OCI-LY3 (cell line): ENCODE results near the gene SF3A2.
A peak's percentile ranks its signal among the peaks of the same experiment; 100 is the strongest.

ENCODE experiments used
- H2AFZ ChIP-seq: fragments of 200-600, 300-600 bp; shearing (Covaris generic); 2 replicates; pipeline ENCODE4 v1.6.0; 2014; ENCODE audit warnings: antibody characterized with exemption, low read depth, low read length
- H3K27ac ChIP-seq: fragments of 200-600, 300-600 bp; sonication (generic); 2 replicates; pipeline ENCODE4 v1.5.1; 2014; ENCODE audit warnings: mild to moderate bottlenecking, low read length, moderate library complexity, mixed read lengths
- H3K27me3 ChIP-seq: fragments of 200-600, 300-600 bp; sonication (generic); 2 replicates; pipeline ENCODE4 v1.6.1; 2014; ENCODE audit warnings: low read depth, low read length, mixed read lengths
- H3K36me3 ChIP-seq: fragments of 200-600, 300-600 bp; sonication (generic); replicated peaks from 2 replicates; pipeline ENCODE3; 2014; ENCODE audit warnings: low read depth, low read length, mixed read lengths
- H3K4me1 ChIP-seq: fragments of 300-600, 200-600 bp; sonication (generic); 2 replicates; pipeline ENCODE4 v1.6.1; 2014; ENCODE audit warnings: low read length, mixed read lengths
- H3K4me2 ChIP-seq: fragments of 200-600, 300-600 bp; sonication (generic); 2 replicates; pipeline ENCODE4 v1.6.1; 2014; ENCODE audit warnings: low read length, mixed read lengths
- H3K4me3 ChIP-seq: fragments of 300-600, 200-600 bp; sonication (generic); 2 replicates; pipeline ENCODE4 v1.5.1; 2014; ENCODE audit warnings: antibody characterized with exemption, mild to moderate bottlenecking, low read length, moderate library complexity
- H3K79me2 ChIP-seq: fragments of 300-600, 200-600 bp; shearing (Covaris generic); 2 replicates; pipeline ENCODE4 v1.6.1; 2014; ENCODE audit warnings: mild to moderate bottlenecking, low read length, mixed read lengths
- H3K9ac ChIP-seq: fragments of 300-600, 200-600 bp; shearing (Covaris generic); 2 replicates; pipeline ENCODE4 v1.6.0; 2014; ENCODE audit warnings: mild to moderate bottlenecking, low read length, moderate library complexity
- H3K9me3 ChIP-seq: fragments of 200-600, 300-600 bp; shearing (Covaris generic); 2 replicates; pipeline ENCODE4 v1.6.1; 2014; ENCODE audit warnings: low read length, mixed read lengths; ENCODE audit not compliant: insufficient read depth
- H4K20me1 ChIP-seq: fragments of 200-600, 300-600 bp; sonication (generic); 2 replicates; pipeline ENCODE4 v1.6.1; 2016; ENCODE audit warnings: low read length, mixed read lengths; ENCODE audit not compliant: insufficient read depth
- EZH2phosphoT487 ChIP-seq: fragments of 200-600 bp; shearing (Covaris generic); IDR thresholded peaks from 2 replicates; pipeline ENCODE4 v1.6.1; 2018; ENCODE audit warnings: antibody characterized with exemption, mixed run types, low read depth
- TF ChIP-seq, protein P1 (sequence below): fragments of 200-600, 300-600 bp; sonication (generic); IDR thresholded peaks from 2 replicates; pipeline ENCODE4 v1.5.1; 2014; ENCODE audit warnings: antibody characterized with exemption, low read length, low read depth

SF3A2 gene

DNA sequence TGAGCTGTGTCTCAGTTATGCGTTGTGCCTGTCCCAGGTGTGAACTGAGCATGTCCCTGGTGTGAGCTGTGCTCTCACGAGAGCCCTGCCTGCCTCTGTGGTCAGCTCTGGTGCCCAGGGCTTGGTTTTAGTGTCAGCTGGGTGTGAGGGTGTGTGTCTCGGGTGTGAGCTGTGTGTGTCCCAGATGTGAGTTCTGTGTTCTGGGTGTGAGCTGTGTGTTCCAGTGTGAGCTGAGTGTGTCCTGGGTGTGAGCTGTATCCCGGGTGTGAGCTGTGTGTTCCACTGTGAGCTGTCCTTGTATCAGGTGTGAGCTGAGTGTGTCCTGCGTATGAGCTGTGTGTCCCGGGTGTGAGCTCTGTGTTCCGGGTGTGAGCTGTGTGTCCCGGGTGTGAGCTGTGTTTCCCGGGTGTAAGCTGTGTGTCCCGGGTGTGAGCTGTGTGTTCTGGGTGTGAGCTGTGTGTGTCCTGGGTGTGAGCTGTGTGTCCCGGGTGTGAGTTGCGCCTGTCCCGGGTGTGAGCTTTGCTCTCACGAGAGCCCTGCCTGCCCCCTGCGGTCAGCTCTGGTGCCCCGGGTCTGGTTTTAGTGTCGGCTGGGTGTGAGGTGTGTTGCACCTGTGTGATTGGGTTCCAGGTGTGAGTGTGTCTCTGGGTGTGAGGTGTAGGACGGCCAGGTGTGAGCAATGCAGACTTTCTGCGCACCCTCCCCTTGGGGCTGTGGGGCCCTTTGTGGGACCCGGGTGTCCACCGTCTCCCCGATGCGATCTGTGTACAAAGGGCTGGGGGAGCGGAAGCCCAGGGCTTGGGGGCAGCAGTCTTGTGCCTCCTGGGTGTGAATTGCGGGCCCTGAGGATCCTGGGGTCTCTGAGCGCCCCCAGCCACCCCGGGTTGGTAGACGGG is 52.4 kb downstream of the SF3A2 start:
- Histone ChIP-seq H3K27ac (peak overlapping the region; percentile 50), H2AFZ (peak overlapping the region; percentile 31), H3K79me2 (no peaks in the 10 kb centered on the region), H3K4me1 (peaks cover 22% of the 10 kb centered on the region), H3K27me3 (peaks cover 26% of the 10 kb centered on the region), H3K36me3 (no peaks in the 10 kb centered on the region), H3K9ac (peak overlapping the region; percentile 68), H4K20me1 (no peaks in the 10 kb centered on the region), H3K4me3 (peak overlapping the region; percentile 77), H3K9me3 (no peaks in the 10 kb centered on the region), H3K4me2 (peak overlapping the region; percentile 97)
- TF ChIP-seq, protein P1, sequence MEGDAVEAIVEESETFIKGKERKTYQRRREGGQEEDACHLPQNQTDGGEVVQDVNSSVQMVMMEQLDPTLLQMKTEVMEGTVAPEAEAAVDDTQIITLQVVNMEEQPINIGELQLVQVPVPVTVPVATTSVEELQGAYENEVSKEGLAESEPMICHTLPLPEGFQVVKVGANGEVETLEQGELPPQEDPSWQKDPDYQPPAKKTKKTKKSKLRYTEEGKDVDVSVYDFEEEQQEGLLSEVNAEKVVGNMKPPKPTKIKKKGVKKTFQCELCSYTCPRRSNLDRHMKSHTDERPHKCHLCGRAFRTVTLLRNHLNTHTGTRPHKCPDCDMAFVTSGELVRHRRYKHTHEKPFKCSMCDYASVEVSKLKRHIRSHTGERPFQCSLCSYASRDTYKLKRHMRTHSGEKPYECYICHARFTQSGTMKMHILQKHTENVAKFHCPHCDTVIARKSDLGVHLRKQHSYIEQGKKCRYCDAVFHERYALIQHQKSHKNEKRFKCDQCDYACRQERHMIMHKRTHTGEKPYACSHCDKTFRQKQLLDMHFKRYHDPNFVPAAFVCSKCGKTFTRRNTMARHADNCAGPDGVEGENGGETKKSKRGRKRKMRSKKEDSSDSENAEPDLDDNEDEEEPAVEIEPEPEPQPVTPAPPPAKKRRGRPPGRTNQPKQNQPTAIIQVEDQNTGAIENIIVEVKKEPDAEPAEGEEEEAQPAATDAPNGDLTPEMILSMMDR = no peak
- TF ChIP-seq EZH2phosphoT487 = no peak

DNA sequence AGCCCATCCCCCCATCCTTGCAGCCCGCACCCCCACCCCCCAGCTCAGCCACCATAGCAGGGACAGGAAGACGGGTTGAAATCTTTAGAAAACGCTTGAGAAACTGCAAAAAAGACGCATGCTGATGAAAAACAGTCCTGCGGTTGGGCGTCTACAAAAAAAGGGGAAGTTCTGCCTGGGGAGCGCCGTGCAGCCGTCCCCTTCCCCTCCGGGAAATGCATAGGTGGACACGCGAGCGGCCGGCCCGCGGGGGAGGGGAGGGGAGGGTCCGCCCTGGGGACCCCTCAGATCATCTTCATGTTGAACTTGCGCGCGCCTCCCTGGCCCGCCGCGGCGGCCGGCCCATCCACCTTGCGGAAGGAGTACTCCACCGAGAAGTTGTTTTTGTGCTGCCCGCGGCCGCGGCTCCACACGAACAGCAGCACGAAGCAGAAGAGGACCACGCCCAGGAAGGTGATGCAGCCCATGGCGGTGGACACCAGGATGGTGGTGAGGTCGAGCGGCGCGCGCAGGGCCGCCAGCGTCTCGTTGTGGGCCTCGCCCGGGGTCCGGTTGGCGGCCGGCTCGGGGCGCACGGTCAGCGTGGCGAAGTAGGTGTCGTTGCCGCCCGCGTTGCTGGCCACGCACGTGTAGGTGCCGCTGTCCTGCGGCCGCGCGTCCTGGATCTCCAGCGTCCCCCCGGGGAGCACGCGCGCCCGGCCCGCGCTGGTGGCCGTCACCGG is 53.3 kb downstream of the SF3A2 start:
- H3K79me2 ChIP-seq = no peaks in the 10 kb centered on the region
- H3K4me2 ChIP-seq = peak overlapping the region; percentile 97
- peak overlapping the region; percentile 68 for H2AFZ ChIP-seq
- peaks cover 22% of the 10 kb centered on the region for H3K4me1 ChIP-seq
- peak overlapping the region; percentile 68 for H3K9ac ChIP-seq
- H3K9me3 ChIP-seq = no peaks in the 10 kb centered on the region
- no peaks in the 10 kb centered on the region for H4K20me1 ChIP-seq
- peaks cover 26% of the 10 kb centered on the region for H3K27me3 ChIP-seq
- peak overlapping the region; percentile 77 for H3K4me3 ChIP-seq
- no peaks in the 10 kb centered on the region for H3K36me3 ChIP-seq
- TF ChIP-seq EZH2phosphoT487 = no peak
- TF ChIP-seq, protein P1 = no peak
- H3K27ac ChIP-seq = peak overlapping the region; percentile 50

DNA sequence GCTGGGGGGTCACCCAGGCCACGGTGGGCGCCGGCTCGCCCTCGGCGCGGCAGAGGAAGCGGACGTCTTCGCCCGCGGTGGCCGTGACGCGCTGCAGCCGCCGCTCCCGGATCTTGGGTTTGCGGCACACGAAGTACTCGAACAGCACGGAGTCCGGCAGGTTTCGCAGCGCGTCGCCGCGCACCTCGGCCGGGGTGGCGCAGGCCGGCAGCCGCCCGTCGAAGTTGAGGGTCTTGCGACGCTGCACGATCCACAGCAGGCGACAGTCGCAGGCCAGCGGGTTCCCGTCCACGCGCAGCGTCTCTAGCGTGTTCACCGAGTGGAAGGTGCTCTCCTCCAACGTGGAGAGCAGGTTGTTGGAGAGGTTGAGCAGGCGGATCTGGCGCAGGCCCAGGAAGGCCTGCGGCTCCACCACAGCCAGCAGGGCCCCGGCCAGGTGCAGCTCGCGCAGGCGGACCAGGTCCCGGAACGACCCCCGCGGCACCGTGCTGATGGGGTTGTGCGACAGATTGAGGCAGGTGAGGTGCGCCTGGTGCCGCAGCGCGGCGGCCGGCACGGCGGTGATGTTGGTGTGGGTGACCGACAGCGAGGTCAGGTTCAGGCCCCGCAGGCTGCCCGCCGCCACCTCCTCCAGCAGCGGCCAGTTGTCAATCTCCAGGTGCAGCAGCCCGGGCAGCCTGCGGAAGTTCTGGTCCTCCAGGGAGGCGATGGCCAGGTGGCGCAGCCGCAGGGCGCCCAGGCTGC is 54.0 kb downstream of the SF3A2 start:
- no peak overlapping the region for H2AFZ ChIP-seq
- no peaks in the 10 kb centered on the region for H3K36me3 ChIP-seq
- TF ChIP-seq, protein P1 = no peak
- TF ChIP-seq EZH2phosphoT487 = no peak
- peaks cover 26% of the 10 kb centered on the region for H3K27me3 ChIP-seq
- no peaks in the 10 kb centered on the region for H3K9me3 ChIP-seq
- no peaks in the 10 kb centered on the region for H3K79me2 ChIP-seq
- 0 out of 2 replicates have a peak overlapping the region, but pooled peaks have one; percentile 77 for H3K4me3 ChIP-seq
- H3K27ac ChIP-seq = no peak overlapping the region
- H4K20me1 ChIP-seq = no peaks in the 10 kb centered on the region
- H3K9ac ChIP-seq = no peak overlapping the region
- peaks cover 22% of the 10 kb centered on the region for H3K4me1 ChIP-seq
- H3K4me2 ChIP-seq = peak overlapping the region; percentile 97; the same call in 1 of the 2 replicates
